ENCODE measurements around the gene COL25A1. TPM values are rescaled to one million over a fixed set of nuclear protein-coding genes. Genes with fewer than 3 reads are reported as not detected.
"Not testable (repeated sequence)": the region's sequence is repeated elsewhere in the genome, so short reads cannot be mapped to it uniquely, and the experiment has no call there.

Gene COL25A1
- total RNA-seq, 6 donors from 2014 or later: 0.15 to 0.79 (median 0.27) TPM; not detected in 2

GRCh38 chr4:109083911-109084310, 218.5 kb downstream of the COL25A1 start:
- H3K4me1 ChIP-seq: peaks cover 0 to 9% (median 0%) of the 10 kb centered on the region in 4 donors
- ATAC-seq (ENCODE audit: low FRiP score in 2 of 2): no peak
- no peaks in the 10 kb centered on the region for H3K27me3 ChIP-seq
- H3K4me3 ChIP-seq: no peak overlapping the region
- DNase-seq: no peak
- TF ChIP-seq, protein P1, sequence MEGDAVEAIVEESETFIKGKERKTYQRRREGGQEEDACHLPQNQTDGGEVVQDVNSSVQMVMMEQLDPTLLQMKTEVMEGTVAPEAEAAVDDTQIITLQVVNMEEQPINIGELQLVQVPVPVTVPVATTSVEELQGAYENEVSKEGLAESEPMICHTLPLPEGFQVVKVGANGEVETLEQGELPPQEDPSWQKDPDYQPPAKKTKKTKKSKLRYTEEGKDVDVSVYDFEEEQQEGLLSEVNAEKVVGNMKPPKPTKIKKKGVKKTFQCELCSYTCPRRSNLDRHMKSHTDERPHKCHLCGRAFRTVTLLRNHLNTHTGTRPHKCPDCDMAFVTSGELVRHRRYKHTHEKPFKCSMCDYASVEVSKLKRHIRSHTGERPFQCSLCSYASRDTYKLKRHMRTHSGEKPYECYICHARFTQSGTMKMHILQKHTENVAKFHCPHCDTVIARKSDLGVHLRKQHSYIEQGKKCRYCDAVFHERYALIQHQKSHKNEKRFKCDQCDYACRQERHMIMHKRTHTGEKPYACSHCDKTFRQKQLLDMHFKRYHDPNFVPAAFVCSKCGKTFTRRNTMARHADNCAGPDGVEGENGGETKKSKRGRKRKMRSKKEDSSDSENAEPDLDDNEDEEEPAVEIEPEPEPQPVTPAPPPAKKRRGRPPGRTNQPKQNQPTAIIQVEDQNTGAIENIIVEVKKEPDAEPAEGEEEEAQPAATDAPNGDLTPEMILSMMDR (IDR thresholded peaks at IDR 0.05): no peak
- TF ChIP-seq EP300 (IDR thresholded peaks at IDR 0.05) (no peak), POLR2AphosphoS5 (IDR thresholded peaks at IDR 0.05) (no peak), POLR2A (IDR thresholded peaks at IDR 0.05) (no peak)
- 85 to 89% methylated on average over 3 of the region's 3 CpGs for WGBS, 2 donors
- no peaks in the 10 kb centered on the region for H3K36me3 ChIP-seq
- H3K9me3 ChIP-seq: no peaks in the 10 kb centered on the region
- H3K27ac ChIP-seq: no peak overlapping the region

GRCh38 chr4:109079731-109080130, 222.7 kb downstream of the COL25A1 start:
- Histone ChIP-seq H3K4me3 (no peak overlapping the region), H3K27me3 (no peaks in the 10 kb centered on the region), H3K4me1 (peaks cover 0 to 9% (median 0%) of the 10 kb centered on the region in 4 donors), H3K27ac (no peak overlapping the region), H3K36me3 (no peaks in the 10 kb centered on the region), H3K9me3 (no peaks in the 10 kb centered on the region)
- DNase-seq (no peak), ATAC-seq (ENCODE audit: low FRiP score in 2 of 2) (no peak)
- 33 to 37% methylated on average over 4 of the region's 4 CpGs for WGBS, 2 donors
- TF ChIP-seq EP300 (IDR thresholded peaks at IDR 0.05) (no peak), POLR2AphosphoS5 (IDR thresholded peaks at IDR 0.05) (no peak), POLR2A (IDR thresholded peaks at IDR 0.05) (no peak)
- TF ChIP-seq, protein P1 (IDR thresholded peaks at IDR 0.05): no peak

DNA sequence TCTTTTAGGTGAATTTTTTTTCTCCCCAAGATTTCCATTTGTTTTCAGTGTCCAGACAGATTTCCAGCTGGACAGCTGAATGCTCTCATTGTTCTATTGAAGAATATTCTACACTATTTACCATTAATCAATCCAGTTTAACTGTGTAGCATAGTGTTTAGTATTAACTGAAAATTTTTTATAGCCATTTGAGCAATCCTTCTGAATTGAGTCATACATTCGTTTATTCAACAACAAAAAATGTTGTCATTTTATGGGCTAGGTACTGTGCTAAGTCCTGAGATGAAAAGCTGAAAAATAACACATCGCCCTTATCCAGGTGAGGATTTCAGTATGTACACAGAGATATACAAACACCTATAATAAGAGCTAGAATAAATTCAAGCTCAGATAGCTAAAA, 223.3 kb downstream of the COL25A1 start:
- H3K36me3 ChIP-seq: no peaks in the 10 kb centered on the region
- peaks cover 0 to 9% (median 0%) of the 10 kb centered on the region in 4 donors for H3K4me1 ChIP-seq
- ATAC-seq (ENCODE audit: low FRiP score in 2 of 2): no peak
- H3K9me3 ChIP-seq: no peaks in the 10 kb centered on the region
- no peak for TF ChIP-seq POLR2A (IDR thresholded peaks at IDR 0.05)
- no peak for TF ChIP-seq EP300 (IDR thresholded peaks at IDR 0.05)
- TF ChIP-seq, protein P1 (IDR thresholded peaks at IDR 0.05): no peak
- no peak for TF ChIP-seq POLR2AphosphoS5 (IDR thresholded peaks at IDR 0.05)
- no peak for DNase-seq
- no peak overlapping the region for H3K4me3 ChIP-seq
- H3K27ac ChIP-seq: no peak overlapping the region
- H3K27me3 ChIP-seq: no peaks in the 10 kb centered on the region
- WGBS, 2 donors: 50 to 58% methylated on average over 2 of the region's 2 CpGs

DNA sequence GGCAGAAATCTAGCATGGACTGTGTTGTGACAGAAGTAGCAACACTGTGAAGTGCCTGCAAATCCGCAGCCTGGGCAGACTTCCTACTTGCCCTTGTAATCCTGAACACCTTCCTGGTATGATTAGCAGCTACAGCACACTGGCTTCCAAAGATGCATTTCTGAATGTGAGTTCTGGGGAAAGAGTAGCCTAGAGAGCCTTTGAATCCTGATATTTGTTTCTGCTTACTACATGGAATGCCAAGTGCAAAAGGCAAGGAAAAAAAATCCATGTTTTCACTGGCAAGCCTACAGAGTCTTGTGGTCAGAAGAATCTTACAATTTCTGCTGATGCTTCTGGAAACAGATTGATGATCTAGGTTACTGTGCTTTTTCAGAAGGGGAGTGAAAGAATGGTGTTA, 223.7 kb downstream of the COL25A1 start:
- no peaks in the 10 kb centered on the region for H3K36me3 ChIP-seq
- no peaks in the 10 kb centered on the region for H3K9me3 ChIP-seq
- H3K4me3 ChIP-seq: no peak overlapping the region
- no peak overlapping the region for H3K27ac ChIP-seq
- 43 to 68% methylated on average over 1 of the region's 1 CpG for WGBS, 2 donors
- no peak for TF ChIP-seq POLR2A (IDR thresholded peaks at IDR 0.05)
- TF ChIP-seq, protein P1 (IDR thresholded peaks at IDR 0.05): no peak
- TF ChIP-seq POLR2AphosphoS5 (IDR thresholded peaks at IDR 0.05): no peak
- no peak for TF ChIP-seq EP300 (IDR thresholded peaks at IDR 0.05)
- H3K4me1 ChIP-seq: peaks cover 0 to 9% (median 0%) of the 10 kb centered on the region in 4 donors
- DNase-seq: no peak
- ATAC-seq (ENCODE audit: low FRiP score in 2 of 2): peak in 1 of 2 donors; percentile 48
- no peaks in the 10 kb centered on the region for H3K27me3 ChIP-seq

DNA sequence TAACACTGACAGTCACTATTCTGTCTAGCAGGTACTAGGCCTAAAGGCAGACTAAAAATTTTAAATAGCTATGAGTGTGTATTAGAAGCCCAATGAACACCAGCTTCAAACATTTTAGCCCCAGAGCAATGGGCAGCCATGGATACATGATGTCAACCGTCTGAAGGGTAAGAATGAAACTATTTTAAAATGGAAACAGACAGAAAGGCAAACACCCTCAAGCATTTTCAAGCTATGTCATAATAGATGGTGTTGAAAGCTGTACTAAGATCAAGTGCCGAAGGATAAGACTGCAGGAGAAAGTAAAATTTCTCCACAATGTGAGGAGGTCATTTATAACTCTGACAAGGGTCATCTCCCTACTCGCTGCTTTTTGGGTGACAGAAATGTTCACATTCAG, 225.0 kb downstream of the COL25A1 start:
- WGBS, 2 donors: 72 to 76% methylated on average over 3 of the region's 3 CpGs
- H3K27ac ChIP-seq: no peak overlapping the region

GRCh38 chr4:109076709-109077108, 225.7 kb downstream of the COL25A1 start:
- H3K27ac ChIP-seq; H3K27me3 ChIP-seq; H3K4me3 ChIP-seq; H3K9me3 ChIP-seq; H3K4me1 ChIP-seq; H3K36me3 ChIP-seq; ATAC-seq (ENCODE audit: low FRiP score in 2 of 2); DNase-seq: not testable (repeated sequence)
- WGBS, 2 donors: 90 to 98% methylated on average over 4 of the region's 4 CpGs

More for the DNA sequence above, 225.0 kb downstream of the COL25A1 start:
- Histone ChIP-seq H3K9me3 (no peaks in the 10 kb centered on the region), H3K36me3 (no peaks in the 10 kb centered on the region), H3K4me1 (peaks cover 0 to 9% (median under 1%) of the 10 kb centered on the region in 4 donors), H3K4me3 (no peak overlapping the region), H3K27me3 (no peaks in the 10 kb centered on the region)
- no peak for DNase-seq
- TF ChIP-seq POLR2AphosphoS5 (IDR thresholded peaks at IDR 0.05) (no peak), EP300 (IDR thresholded peaks at IDR 0.05) (no peak), POLR2A (IDR thresholded peaks at IDR 0.05) (no peak)
- TF ChIP-seq, protein P1 (IDR thresholded peaks at IDR 0.05): no peak
- no peak for ATAC-seq (ENCODE audit: low FRiP score in 2 of 2)

Data from upper lobe of left lung (tissue), 6 donors.